HCT116 (cell line): ENCODE data around the gene PXDN. TPM values are rescaled to one million over a fixed set of nuclear protein-coding genes. Genes with fewer than 3 reads are reported as not detected.

Source experiments
- ATAC-seq: fragments of 200-7000 bp; cut with Tn5 transposase; 2 replicates; pipeline ENCODE4 v1.9.1; 2020; ENCODE audit warnings: mild to moderate bottlenecking, moderate library complexity
- BruUV-seq: library from RNA; stranded (reverse); fragments of 400-500 nt; replicated peaks from 2 replicates; lab custom pipeline; 2021; lab: Mats Ljungman, UMichigan
- CTCF ChIA-PET: fragments of 300-600 bp; sonication (Branson Sonifier 250); formaldehyde crosslinking; loops from one replicate; lab custom pipeline; 2021; ENCODE audit warnings: antibody characterized with exemption; lab: Charles Lee
- POLR2A ChIA-PET: fragments of 300-600, 350-600 bp; sonication (Branson Sonifier 250); formaldehyde crosslinking; loops from one replicate; lab custom pipeline; 2021; ENCODE audit warnings: antibody characterized with exemption; lab: Charles Lee
- RAD21 ChIA-PET, 2 experiments: fragments of 300-600 bp; sonication (Branson Sonifier 250); formaldehyde crosslinking; loops; one replicate each; lab custom pipeline; 2023; ENCODE audit warnings: low total read pairs in 2 of 2; ENCODE audit not compliant: uncharacterized antibody in 2 of 2, unreplicated experiment in 2 of 2, low non-redundant PET in 1 of 2; lab: Charles Lee
- DNase-seq: peaks from one replicate; pipeline ENCODE4 v3.0.0-alpha.2; 2010; ENCODE audit warnings: low read depth, low spot score
- H2AFZ ChIP-seq: fragments of 200-600 bp; shearing (Covaris generic), sonication (generic); 2 replicates; pipeline ENCODE4 v1.6.1; 2017; ENCODE audit warnings: low read depth, mixed run types, mixed read lengths, antibody characterized with exemption, low read length; ENCODE audit not compliant: poor library complexity, severe bottlenecking
- H3K27ac ChIP-seq: 2 replicates; pipeline ENCODE4 v1.5.1; 2012; ENCODE audit warnings: low read depth, low read length
- H3K27me3 ChIP-seq: fragments of 200-600 bp; sonication (generic); 2 replicates; pipeline ENCODE4 v1.6.1; 2016; ENCODE audit warnings: mixed run types, low read length, mixed read lengths; ENCODE audit not compliant: insufficient read depth
- H3K36me3 ChIP-seq, 2 experiments: fragments of 200-500 bp in 1 of 2; fragments of 200-600 bp in 1 of 2; sonication (Bioruptor generic) in 1 of 2; sonication (generic) in 1 of 2; 2 replicates each; pipeline versions ENCODE4 v1.5.1 to v1.6.1; 2014 to 2016; ENCODE audit warnings: low read length in 2 of 2, inconsistent platforms in 1 of 2, mixed read lengths in 1 of 2, mixed run types in 1 of 2; ENCODE audit not compliant: insufficient read depth in 2 of 2, control insufficient read depth in 1 of 2
- H3K4me1 ChIP-seq, 2 experiments: fragments of 200-600 bp in 1 of 2; sonication (generic) in 1 of 2; 2 replicates each; pipeline versions ENCODE4 v1.5.1 to v1.6.1; 2012 to 2017; ENCODE audit warnings: low read length in 2 of 2, inconsistent platforms in 1 of 2, mild to moderate bottlenecking in 1 of 2, mixed read lengths in 1 of 2, mixed run types in 1 of 2, moderate library complexity in 1 of 2; ENCODE audit not compliant: insufficient read depth in 2 of 2, control insufficient read depth in 1 of 2
- H3K4me2 ChIP-seq: fragments of 200-600 bp; sonication (generic); 2 replicates; pipeline ENCODE4 v1.6.1; 2017; ENCODE audit warnings: mixed run types, low read length, mixed read lengths
- H3K4me3 ChIP-seq, 2 experiments: fragments of 200-600 bp in 1 of 2; sonication (generic) in 1 of 2; replicated peaks in 1 of 2; 2 replicates each; pipeline ENCODE4 v1.5.1; 2011 to 2016; ENCODE audit warnings: low read length in 2 of 2, control low read depth in 1 of 2, low read depth in 1 of 2, mild to moderate bottlenecking in 1 of 2, mixed read lengths in 1 of 2, mixed run types in 1 of 2
- H3K79me2 ChIP-seq: fragments of 200-600 bp; sonication (generic); 2 replicates; pipeline ENCODE4 v1.6.1; 2017; ENCODE audit warnings: mild to moderate bottlenecking, mixed run types, low read length, moderate library complexity, mixed read lengths; ENCODE audit not compliant: insufficient read depth
- H3K9ac ChIP-seq: fragments of 200-600 bp; sonication (generic); 2 replicates; pipeline ENCODE4 v1.6.1; 2016; ENCODE audit warnings: low read length, mixed read lengths
- H3K9me2 ChIP-seq: fragments of 200-600 bp; sonication (generic), shearing (Covaris generic); 2 replicates; pipeline ENCODE4 v1.6.1; 2017; ENCODE audit warnings: mixed run types, mild to moderate bottlenecking, moderate library complexity; ENCODE audit not compliant: insufficient read depth
- H3K9me3 ChIP-seq, 2 experiments: fragments of 200-500 bp in 1 of 2; fragments of 200-600 bp in 1 of 2; sonication (Bioruptor generic) in 1 of 2; sonication (generic) in 1 of 2; 2 replicates each; pipeline ENCODE4 v1.6.1; 2014 to 2017; ENCODE audit warnings: low read length in 2 of 2, mixed read lengths in 2 of 2, inconsistent platforms in 1 of 2, low read depth in 1 of 2, mild to moderate bottlenecking in 1 of 2, mixed run types in 1 of 2, moderate library complexity in 1 of 2; ENCODE audit not compliant: control insufficient read depth in 1 of 2, insufficient read depth in 1 of 2
- H4K20me1 ChIP-seq: fragments of 200-600 bp; sonication (generic), shearing (Covaris generic); 2 replicates; pipeline ENCODE4 v1.6.1; 2017; ENCODE audit warnings: mixed run types, mild to moderate bottlenecking, moderate library complexity; ENCODE audit not compliant: insufficient read depth
- CBX3 ChIP-seq: IDR thresholded peaks from 2 replicates; pipeline ENCODE4 v1.6.1; 2012; ENCODE audit warnings: low read depth
- ELF1 ChIP-seq: IDR thresholded peaks from 2 replicates; pipeline ENCODE4 v1.6.1; 2012; ENCODE audit warnings: low read depth, borderline replicate concordance
- EZH2 ChIP-seq: fragments of 200-600 bp; sonication (generic); IDR thresholded peaks from 2 replicates; pipeline ENCODE4 v1.6.1; 2017; ENCODE audit warnings: antibody characterized with exemption, mixed run types
- EZH2phosphoT487 ChIP-seq: fragments of 200-600 bp; IDR thresholded peaks from 2 replicates; pipeline ENCODE4 v1.6.1; 2018; ENCODE audit warnings: antibody characterized with exemption, borderline replicate concordance
- FOSL1 ChIP-seq: IDR thresholded peaks from 2 replicates; pipeline ENCODE4 v1.6.1; 2012; ENCODE audit warnings: low read depth
- POLR2AphosphoS5 ChIP-seq: IDR thresholded peaks from 2 replicates; pipeline ENCODE4 v1.6.1; 2011; ENCODE audit warnings: mild to moderate bottlenecking, low read depth, low read length, moderate library complexity
- SIN3A ChIP-seq: IDR thresholded peaks from 2 replicates; pipeline ENCODE4 v1.6.1; 2012; ENCODE audit warnings: low read depth
- YY1 ChIP-seq: IDR thresholded peaks from 2 replicates; pipeline ENCODE4 v1.6.1; 2011; ENCODE audit warnings: low read length, low read depth, moderate library complexity, mild to moderate bottlenecking; ENCODE audit not compliant: insufficient replicate concordance; ENCODE audit errors: extremely low read depth
- intact Hi-C: fragments of 100-400 bp; cut with micrococcal nuclease; formaldehyde crosslinking; loops from 2 replicates; pipeline ENCODE4 v1.10.0; 2022
- total RNA-seq: library from RNA; stranded (reverse); gene quantifications from one replicate; pipeline ENCODE4 v1.2.1, GENCODE V29; 2021; ENCODE audit not compliant: unreplicated experiment
- TF ChIP-seq, protein P1 (sequence below): IDR thresholded peaks from 2 replicates; pipeline ENCODE4 v1.6.1; 2012
- TF ChIP-seq, protein P2 (sequence below): IDR thresholded peaks from 2 replicates; pipeline ENCODE4 v1.6.1; 2012
- TF ChIP-seq, protein P3 (sequence below): IDR thresholded peaks from 2 replicates; pipeline ENCODE4 v1.6.1; 2012; ENCODE audit warnings: low read depth

The PXDN gene
- total RNA-seq, 1 experiment from 2014 or later = 10.7 TPM

DNA sequence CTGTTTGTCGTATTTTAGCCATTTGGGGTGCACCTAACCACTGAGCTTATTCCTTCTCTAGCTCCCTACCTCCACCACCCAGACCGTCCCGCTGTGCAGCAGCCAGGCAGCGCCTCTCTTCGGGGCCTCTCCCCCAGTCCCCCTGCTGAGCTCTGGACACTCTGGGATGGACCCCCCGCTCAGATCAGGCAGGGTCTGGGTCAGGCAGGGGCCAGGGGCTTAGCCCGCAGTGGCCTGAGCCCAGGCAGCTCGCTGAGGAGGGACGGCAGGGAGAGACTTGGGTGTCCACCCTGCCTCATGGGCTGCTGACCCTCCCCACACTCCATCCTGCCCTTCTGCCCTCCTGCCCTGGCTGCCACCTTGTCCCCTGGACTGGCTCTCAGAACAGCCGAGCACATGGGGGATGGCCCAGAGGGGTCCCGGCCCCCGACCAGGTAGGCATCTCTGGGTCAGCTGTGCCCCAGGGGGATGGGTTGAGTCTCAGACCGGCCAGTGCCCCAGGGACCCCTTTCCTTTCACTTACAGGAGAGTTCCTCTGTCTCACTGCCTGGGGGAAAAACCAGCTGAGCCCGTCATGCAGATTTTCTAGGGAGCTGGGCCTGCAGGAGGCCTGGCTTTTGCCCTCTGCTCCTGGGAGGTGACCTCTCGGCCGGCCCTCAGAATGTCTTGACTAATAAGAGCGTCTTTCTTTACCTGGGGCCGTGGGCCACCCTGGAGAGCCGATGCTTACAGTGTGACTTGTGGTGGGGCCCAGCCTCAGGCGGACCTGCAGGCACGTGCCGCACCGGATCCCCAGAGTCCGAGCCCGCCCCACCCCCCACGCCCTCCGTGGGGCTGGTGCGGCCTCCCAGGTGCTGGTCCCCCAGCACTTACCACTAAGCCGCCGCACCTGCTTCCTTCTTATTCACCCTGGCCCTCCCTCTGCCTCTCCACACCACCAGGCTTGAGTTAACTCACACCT lies 22.8 kb upstream of the PXDN start:
- DNase-seq (no peak), ATAC-seq (no peak)
- no peak overlapping the region for H3K9ac ChIP-seq
- H3K27me3 ChIP-seq = no peaks in the 10 kb centered on the region
- ChIA-PET POLR2A (no interaction called here), RAD21 (no interaction called here), CTCF (interaction anchor here (3.2 kb wide), 1 partner anchor 16 kb away, joined by 15 read pairs; no protein-coding TSS in a partner anchor)
- H3K9me3 ChIP-seq = no peaks in the 10 kb centered on the region
- H3K27ac ChIP-seq = no peak overlapping the region
- intact Hi-C loops = no loop called here
- H2AFZ ChIP-seq = no peak overlapping the region
- no peak overlapping the region for H3K4me2 ChIP-seq
- no peaks in the 10 kb centered on the region for H4K20me1 ChIP-seq
- no peaks in the 10 kb centered on the region for H3K36me3 ChIP-seq
- H3K79me2 ChIP-seq = no peaks in the 10 kb centered on the region
- TF ChIP-seq FOSL1 (no peak), EZH2 (no peak), CBX3 (no peak), YY1 (no peak), ELF1 (no peak), SIN3A (no peak), POLR2AphosphoS5 (no peak), EZH2phosphoT487 (no peak)
- TF ChIP-seq, protein P1, sequence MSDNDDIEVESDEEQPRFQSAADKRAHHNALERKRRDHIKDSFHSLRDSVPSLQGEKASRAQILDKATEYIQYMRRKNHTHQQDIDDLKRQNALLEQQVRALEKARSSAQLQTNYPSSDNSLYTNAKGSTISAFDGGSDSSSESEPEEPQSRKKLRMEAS = no peak
- TF ChIP-seq, protein P2, sequence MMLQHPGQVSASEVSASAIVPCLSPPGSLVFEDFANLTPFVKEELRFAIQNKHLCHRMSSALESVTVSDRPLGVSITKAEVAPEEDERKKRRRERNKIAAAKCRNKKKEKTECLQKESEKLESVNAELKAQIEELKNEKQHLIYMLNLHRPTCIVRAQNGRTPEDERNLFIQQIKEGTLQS = no peak
- TF ChIP-seq, protein P3, sequence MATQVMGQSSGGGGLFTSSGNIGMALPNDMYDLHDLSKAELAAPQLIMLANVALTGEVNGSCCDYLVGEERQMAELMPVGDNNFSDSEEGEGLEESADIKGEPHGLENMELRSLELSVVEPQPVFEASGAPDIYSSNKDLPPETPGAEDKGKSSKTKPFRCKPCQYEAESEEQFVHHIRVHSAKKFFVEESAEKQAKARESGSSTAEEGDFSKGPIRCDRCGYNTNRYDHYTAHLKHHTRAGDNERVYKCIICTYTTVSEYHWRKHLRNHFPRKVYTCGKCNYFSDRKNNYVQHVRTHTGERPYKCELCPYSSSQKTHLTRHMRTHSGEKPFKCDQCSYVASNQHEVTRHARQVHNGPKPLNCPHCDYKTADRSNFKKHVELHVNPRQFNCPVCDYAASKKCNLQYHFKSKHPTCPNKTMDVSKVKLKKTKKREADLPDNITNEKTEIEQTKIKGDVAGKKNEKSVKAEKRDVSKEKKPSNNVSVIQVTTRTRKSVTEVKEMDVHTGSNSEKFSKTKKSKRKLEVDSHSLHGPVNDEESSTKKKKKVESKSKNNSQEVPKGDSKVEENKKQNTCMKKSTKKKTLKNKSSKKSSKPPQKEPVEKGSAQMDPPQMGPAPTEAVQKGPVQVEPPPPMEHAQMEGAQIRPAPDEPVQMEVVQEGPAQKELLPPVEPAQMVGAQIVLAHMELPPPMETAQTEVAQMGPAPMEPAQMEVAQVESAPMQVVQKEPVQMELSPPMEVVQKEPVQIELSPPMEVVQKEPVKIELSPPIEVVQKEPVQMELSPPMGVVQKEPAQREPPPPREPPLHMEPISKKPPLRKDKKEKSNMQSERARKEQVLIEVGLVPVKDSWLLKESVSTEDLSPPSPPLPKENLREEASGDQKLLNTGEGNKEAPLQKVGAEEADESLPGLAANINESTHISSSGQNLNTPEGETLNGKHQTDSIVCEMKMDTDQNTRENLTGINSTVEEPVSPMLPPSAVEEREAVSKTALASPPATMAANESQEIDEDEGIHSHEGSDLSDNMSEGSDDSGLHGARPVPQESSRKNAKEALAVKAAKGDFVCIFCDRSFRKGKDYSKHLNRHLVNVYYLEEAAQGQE = no peak
- H3K4me3 ChIP-seq = no peak overlapping the region
- no peaks in the 10 kb centered on the region for H3K4me1 ChIP-seq
- no TSS peak for BruUV-seq
- H3K9me2 ChIP-seq = no peaks in the 10 kb centered on the region
